GM19372 (cell line): ENCODE data around the gene AKT3.

Source experiments
- ATAC-seq: cut with Tn5 transposase; IDR thresholded peaks from one replicate; pipeline ENCODE4 v1.9.1; 2021; ENCODE audit warnings: mild to moderate bottlenecking, low read depth, moderate library complexity; ENCODE audit not compliant: unreplicated experiment

AKT3 gene

GRCh38 chr1:243639027-243639658 is 210.9 kb downstream of the AKT3 start:
- no peak for ATAC-seq

GRCh38 chr1:243638186-243638585 is 211.9 kb downstream of the AKT3 start:
- no peak for ATAC-seq

GRCh38 chr1:243628476-243628907 is 221.6 kb downstream of the AKT3 start:
- ATAC-seq, result no peak

GRCh38 chr1:243623841-243624240 is 226.2 kb downstream of the AKT3 start:
- no peak for ATAC-seq

GRCh38 chr1:243621973-243622372 is 228.1 kb downstream of the AKT3 start:
- no peak for ATAC-seq

- ATAC-seq, result no peak
Measured at GRCh38 chr1:243620096-243620495, 229.9 kb downstream of the AKT3 start.

GRCh38 chr1:243609698-243610097 is 240.3 kb downstream of the AKT3 start:
- ATAC-seq, result no peak

GRCh38 chr1:243605604-243606003 is 244.4 kb downstream of the AKT3 start:
- no peak for ATAC-seq

GRCh38 chr1:243601720-243602119 is 248.3 kb downstream of the AKT3 start:
- ATAC-seq, result no peak

- no peak for ATAC-seq
Measured at GRCh38 chr1:243598433-243598832, 251.6 kb downstream of the AKT3 start.

- ATAC-seq, result no peak
Measured at GRCh38 chr1:243597383-243597782, 252.7 kb downstream of the AKT3 start.

GRCh38 chr1:243596431-243597062 is 253.5 kb downstream of the AKT3 start:
- peak; percentile 96 for ATAC-seq

- peak; percentile 0 for ATAC-seq
Measured at GRCh38 chr1:243595527-243596210, 254.4 kb downstream of the AKT3 start.

GRCh38 chr1:243594455-243594854 is 255.6 kb downstream of the AKT3 start:
- no peak for ATAC-seq

GRCh38 chr1:243589286-243589685 is 260.8 kb downstream of the AKT3 start:
- peak; percentile 68 for ATAC-seq

GRCh38 chr1:243587823-243588560 is 262.1 kb downstream of the AKT3 start:
- peak; percentile 82 for ATAC-seq

- ATAC-seq, result no peak
Measured at GRCh38 chr1:243587285-243587684, 262.8 kb downstream of the AKT3 start.

- no peak for ATAC-seq
Measured at GRCh38 chr1:243585982-243586381, 264.1 kb downstream of the AKT3 start.

GRCh38 chr1:243582326-243582725 is 267.7 kb downstream of the AKT3 start:
- no peak for ATAC-seq

GRCh38 chr1:243580984-243581383 is 269.1 kb downstream of the AKT3 start:
- ATAC-seq, result no peak

- no peak for ATAC-seq
Measured at GRCh38 chr1:243580072-243580471, 270.0 kb downstream of the AKT3 start.
